ENCODE measurements around the gene PARD6G. TPM values are rescaled to one million over a fixed set of nuclear protein-coding genes. Genes with fewer than 3 reads are reported as not detected.

Gene PARD6G
- total RNA-seq, 4 donors from 2014 or later: 0.65 to 4.1 (median 1.5) TPM

- no peak for TF ChIP-seq CTCF (IDR thresholded peaks at IDR 0.05; ENCODE audit: low read depth)
Measured at GRCh38 chr18:80159713-80160636, 87.3 kb downstream of the PARD6G start.

GRCh38 chr18:80158365-80158764 is 88.9 kb downstream of the PARD6G start:
- no peak for TF ChIP-seq CTCF (IDR thresholded peaks at IDR 0.05; ENCODE audit: low read depth)

GRCh38 chr18:80157708-80158343 is 89.5 kb downstream of the PARD6G start:
- no peak for TF ChIP-seq CTCF (IDR thresholded peaks at IDR 0.05; ENCODE audit: low read depth)

GRCh38 chr18:80154293-80154692 is 93.0 kb downstream of the PARD6G start:
- no peak for TF ChIP-seq CTCF (IDR thresholded peaks at IDR 0.05; ENCODE audit: low read depth)

GRCh38 chr18:80149667-80150066 is 97.6 kb downstream of the PARD6G start:
- no peak for TF ChIP-seq CTCF (IDR thresholded peaks at IDR 0.05; ENCODE audit: low read depth)

GRCh38 chr18:80148326-80149199 is 98.8 kb downstream of the PARD6G start:
- no peak for TF ChIP-seq CTCF (IDR thresholded peaks at IDR 0.05; ENCODE audit: low read depth)
